Urothelium cell line (cell line): ENCODE measurements around the gene PPP1R3C.

ENCODE experiments used
- DNase-seq: peaks from one replicate; pipeline ENCODE4 v3.0.0; 2011; ENCODE audit warnings: low spot score, mixed read lengths
- FAIRE-seq: peaks from 2 replicates; lab custom pipeline; 2011; peaks lifted over from hg19 to GRCh38; lab: Jason Lieb, UNC

PPP1R3C gene

GRCh38 chr10:91602868-91603568 is 29.9 kb downstream of the PPP1R3C start:
- FAIRE-seq (no peak), DNase-seq (no peak)

DNA sequence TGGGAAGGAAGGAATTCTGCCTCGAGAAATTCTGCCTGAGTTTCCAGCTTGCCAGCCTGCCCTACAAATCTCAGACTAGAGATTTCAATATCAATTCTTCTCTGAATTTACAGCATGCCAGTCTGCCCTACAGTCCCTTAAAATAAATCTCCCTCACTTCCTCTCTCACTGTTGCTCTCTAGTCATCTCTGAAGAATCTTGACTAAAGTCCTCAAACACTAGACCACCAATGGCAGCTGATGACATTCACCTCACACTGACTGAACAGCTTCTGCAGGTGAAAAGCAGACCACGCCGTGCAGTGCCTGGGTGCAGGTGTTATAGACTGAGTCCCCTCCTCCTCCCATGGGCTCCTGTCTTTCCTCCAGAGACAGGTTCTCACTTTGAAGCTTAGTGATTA is 30.4 kb downstream of the PPP1R3C start:
- no peak for DNase-seq
- no peak for FAIRE-seq

GRCh38 chr10:91601212-91601611 is 31.7 kb downstream of the PPP1R3C start:
- DNase-seq: no peak
- FAIRE-seq: no peak

- no peak for FAIRE-seq
- peak; percentile 70 for DNase-seq
These were observed 34.5 kb downstream of the PPP1R3C start for GRCh38 chr10:91598211-91598977.

- no peak for FAIRE-seq
- DNase-seq: no peak
These were observed 35.5 kb downstream of the PPP1R3C start for GRCh38 chr10:91597197-91597881.

GRCh38 chr10:91596825-91597196 is 36.1 kb downstream of the PPP1R3C start:
- FAIRE-seq: no peak
- DNase-seq: no peak

- DNase-seq (no peak), FAIRE-seq (no peak)
These were observed 39.0 kb downstream of the PPP1R3C start for GRCh38 chr10:91593834-91594233.

DNA sequence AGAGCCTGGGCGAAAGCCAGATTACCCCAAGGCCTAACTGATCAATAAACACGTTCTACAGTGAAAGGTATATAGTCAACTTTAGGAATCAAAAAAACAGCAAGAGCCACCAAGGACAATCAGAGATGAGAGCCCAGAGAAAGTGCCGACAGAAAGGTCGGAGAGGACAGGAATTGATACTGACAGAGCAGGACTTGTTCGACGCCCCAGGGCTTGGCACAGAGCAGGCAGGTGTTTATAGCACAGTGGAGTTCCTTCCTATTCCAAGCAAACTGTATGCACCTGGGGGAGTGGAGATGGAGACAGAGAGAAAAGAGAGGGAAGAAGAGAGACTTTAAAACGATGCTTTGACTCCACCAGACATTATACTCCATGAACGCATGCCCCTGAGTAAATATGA is 39.5 kb downstream of the PPP1R3C start:
- FAIRE-seq (no peak), DNase-seq (no peak)

DNA sequence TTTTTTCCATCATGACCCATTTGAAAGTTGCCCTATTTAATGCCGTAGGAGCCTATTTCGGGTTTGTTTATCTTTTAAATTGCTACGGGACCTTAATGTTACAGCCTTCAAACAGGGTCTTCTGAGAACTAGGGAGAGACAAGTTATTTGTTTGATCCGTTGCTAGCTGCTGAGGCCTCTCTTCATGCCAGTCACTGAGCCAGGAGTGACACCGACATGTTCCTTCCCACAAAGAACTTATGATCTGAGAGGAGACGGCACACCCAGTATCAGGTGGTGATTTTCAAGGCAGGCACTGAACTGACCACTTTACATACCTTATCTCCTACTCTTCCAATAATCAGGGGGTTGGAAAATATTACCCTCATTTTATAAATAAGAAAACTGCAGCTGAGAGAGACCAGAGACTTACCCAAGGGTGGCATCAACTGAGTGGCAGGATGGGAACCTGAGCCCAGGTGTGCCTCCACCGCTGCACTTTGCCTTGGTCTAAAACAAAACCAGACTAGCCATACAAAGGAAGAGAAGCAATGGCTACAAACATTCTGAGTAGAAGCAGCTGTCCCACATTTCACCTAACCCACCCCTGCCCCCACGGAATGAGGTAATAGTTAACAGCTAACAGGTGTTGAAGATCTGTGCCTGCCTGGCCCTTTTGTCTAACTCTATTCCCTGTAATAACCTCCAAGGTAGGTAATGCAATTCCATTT is 40.5 kb downstream of the PPP1R3C start:
- DNase-seq: no peak
- FAIRE-seq: no peak

DNA sequence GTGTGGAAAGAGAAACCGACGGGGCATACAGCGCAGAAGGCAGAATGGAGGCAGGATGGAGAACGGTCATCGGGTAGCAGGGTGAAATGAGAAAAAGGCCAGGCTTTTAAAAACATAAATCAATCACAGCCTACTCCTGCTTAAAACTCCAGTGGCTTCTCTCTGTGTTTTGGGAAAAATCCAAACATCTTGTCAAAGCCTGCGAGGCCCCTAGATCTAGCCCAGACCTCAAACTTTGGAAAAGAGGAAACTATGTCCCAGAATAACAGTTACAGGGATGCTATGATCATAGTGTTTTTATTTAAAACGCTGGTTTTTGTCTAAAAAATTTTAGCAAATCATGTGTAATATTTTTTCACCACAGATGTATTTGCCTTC is 41.1 kb downstream of the PPP1R3C start:
- FAIRE-seq (no peak), DNase-seq (no peak)

DNA sequence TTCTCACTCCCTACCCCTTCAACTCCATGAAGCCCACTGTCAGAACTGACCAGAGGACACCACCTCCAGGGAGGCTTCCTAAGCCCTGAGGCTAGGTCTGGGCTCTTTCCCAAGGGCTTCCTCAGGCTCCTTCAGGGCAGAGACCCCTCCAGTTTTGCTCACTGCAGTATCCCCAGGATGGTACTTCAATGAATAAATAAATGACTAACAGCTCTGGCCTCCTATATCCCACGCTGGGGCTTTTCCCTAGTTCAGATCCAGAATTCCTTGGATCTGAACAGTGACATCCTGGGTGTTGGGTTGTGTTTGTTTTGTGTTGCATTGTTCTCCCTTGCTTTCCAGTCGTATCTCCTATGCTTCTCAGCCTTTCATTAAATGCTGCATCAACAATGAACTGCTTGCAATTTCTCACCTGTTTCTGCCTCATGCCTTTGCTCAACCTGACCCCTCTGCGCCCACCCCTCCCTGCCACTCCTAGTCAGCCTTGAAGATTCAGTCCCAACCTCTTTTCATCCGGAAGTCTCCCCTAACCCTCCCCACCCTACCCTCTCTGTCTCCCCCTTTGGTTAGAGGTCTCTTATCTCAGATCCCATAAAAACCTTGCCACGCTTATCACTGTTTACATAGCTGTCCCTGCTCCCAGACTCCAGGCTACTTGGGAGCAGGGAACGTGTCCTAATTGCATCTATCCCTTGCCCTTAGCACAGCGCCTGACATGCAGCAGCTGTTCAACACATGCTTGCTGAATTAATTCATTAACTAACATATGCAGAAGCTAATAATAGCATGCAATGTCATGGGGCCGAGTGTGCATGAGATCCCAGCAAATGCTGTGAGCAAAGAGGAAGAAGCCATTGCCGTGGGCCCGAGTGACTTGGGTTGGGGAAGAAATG is 41.7 kb downstream of the PPP1R3C start:
- DNase-seq (no peak), FAIRE-seq (no peak)

GRCh38 chr10:91590142-91590903 is 42.5 kb downstream of the PPP1R3C start:
- no peak for DNase-seq
- no peak for FAIRE-seq

DNA sequence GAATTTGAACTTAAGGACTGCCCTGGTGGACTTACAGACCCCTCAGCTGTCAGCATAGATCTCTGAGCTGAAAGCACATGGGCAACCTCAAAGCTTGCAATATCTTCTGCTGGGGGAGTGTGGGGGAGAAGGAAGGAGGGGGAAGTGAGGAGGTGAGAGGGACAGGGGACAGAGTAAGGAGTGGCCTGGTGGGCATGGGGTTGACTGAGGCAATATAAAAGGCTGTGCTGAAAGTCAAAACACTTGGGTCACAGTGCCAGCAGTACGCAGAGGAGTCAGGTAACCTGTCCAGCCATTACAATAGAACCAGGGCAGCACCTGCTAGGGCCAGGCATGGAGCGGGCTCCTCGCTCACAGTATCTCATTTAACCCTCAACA is 43.2 kb downstream of the PPP1R3C start:
- no peak for DNase-seq
- no peak for FAIRE-seq

GRCh38 chr10:91589015-91589657 is 43.7 kb downstream of the PPP1R3C start:
- no peak for DNase-seq
- no peak for FAIRE-seq

GRCh38 chr10:91587710-91588638 is 44.9 kb downstream of the PPP1R3C start:
- no peak for FAIRE-seq
- peak; percentile 61 for DNase-seq

- FAIRE-seq (no peak), DNase-seq (no peak)
These were observed 50.7 kb downstream of the PPP1R3C start for GRCh38 chr10:91582153-91582554.

DNA sequence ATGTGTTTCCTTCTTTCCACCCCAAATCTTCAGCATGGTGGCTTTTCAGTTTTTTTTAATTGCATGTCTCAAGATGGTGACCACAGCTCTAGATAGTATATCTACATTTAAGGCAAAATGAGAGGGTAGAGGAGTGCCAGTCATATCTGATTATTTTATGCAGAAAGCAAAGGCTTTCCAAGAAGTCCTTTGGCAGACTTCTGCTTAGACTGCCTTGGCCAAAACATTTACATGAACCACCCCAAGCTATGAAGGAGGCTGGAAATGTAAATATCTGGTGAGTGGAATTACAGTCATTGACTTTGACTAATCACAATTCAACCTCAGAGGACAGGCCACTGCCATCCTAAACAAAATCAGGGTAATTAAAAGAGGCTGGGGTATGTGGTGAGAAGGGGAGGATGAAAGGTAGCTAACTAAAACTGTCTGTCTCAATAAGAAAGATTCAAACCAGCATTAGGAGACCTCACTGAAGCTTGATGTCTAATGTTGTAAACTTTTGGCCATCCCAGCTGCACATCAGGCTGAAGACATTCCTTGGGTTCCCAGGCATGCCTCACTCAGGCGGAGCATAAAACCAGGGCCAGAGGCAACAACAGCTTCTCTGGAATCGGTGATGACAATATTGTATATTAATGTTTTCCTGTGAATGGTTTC is 53.4 kb downstream of the PPP1R3C start:
- no peak for DNase-seq
- FAIRE-seq: no peak
